T follicular helper cell (primary cell): ENCODE measurements around the gene BMAL1.
"Not testable (repeated sequence)": the region's sequence is repeated elsewhere in the genome, so short reads cannot be mapped to it uniquely, and the experiment has no call there.

Source experiments
- DNase-seq: peaks from one replicate; pipeline ENCODE4 v3.0.0-alpha.2; 2020; ENCODE audit warnings: low read depth

BMAL1 gene

GRCh38 chr11:13382751-13383150 lies 105.2 kb downstream of the BMAL1 start:
- DNase-seq = no peak

GRCh38 chr11:13384908-13385640 lies 107.5 kb downstream of the BMAL1 start:
- peak; percentile 0 for DNase-seq

- no peak for DNase-seq
Measured at GRCh38 chr11:13386567-13386966, 109.0 kb downstream of the BMAL1 start.

- DNase-seq = no peak
Measured at GRCh38 chr11:13388741-13389140, 111.2 kb downstream of the BMAL1 start.

GRCh38 chr11:13391217-13391616 lies 113.6 kb downstream of the BMAL1 start:
- no peak for DNase-seq

- DNase-seq = not testable (repeated sequence)
Measured at GRCh38 chr11:13398335-13398734, 120.7 kb downstream of the BMAL1 start.

GRCh38 chr11:13405220-13405619 lies 127.6 kb downstream of the BMAL1 start:
- no peak for DNase-seq

- DNase-seq = no peak
Measured at GRCh38 chr11:13415201-13415600, 137.6 kb downstream of the BMAL1 start.

GRCh38 chr11:13421561-13421960 lies 144.0 kb downstream of the BMAL1 start:
- DNase-seq = no peak

GRCh38 chr11:13423372-13423771 lies 145.8 kb downstream of the BMAL1 start:
- no peak for DNase-seq

- no peak for DNase-seq
Measured at GRCh38 chr11:13427440-13427839, 149.8 kb downstream of the BMAL1 start.

- no peak for DNase-seq
Measured at GRCh38 chr11:13429288-13429687, 151.7 kb downstream of the BMAL1 start.

- no peak for DNase-seq
Measured at GRCh38 chr11:13429836-13430235, 152.2 kb downstream of the BMAL1 start.

- DNase-seq = no peak
Measured at GRCh38 chr11:13433437-13433836, 155.8 kb downstream of the BMAL1 start.

- DNase-seq = no peak
Measured at GRCh38 chr11:13434247-13435205, 156.9 kb downstream of the BMAL1 start.

- DNase-seq = not testable (repeated sequence)
Measured at GRCh38 chr11:13436836-13437235, 159.2 kb downstream of the BMAL1 start.
